Heart left ventricle (tissue), 16 donors: ENCODE data around the gene CAPRIN2. TPM values are rescaled to one million over a fixed set of nuclear protein-coding genes. Genes with fewer than 3 reads are reported as not detected.

Experiments used
- ATAC-seq, 4 donors: fragments of 200-7000 bp; cut with Tn5 transposase; one replicate each; pipeline ENCODE4 v1.9.1; 2020 to 2022; ENCODE audit warnings: moderate library complexity in 4 of 4, mild to moderate bottlenecking in 3 of 4, moderate number of reproducible peaks in 1 of 4
- DNase-seq, 5 donors: peaks; one replicate each; pipeline ENCODE4 v3.0.0-alpha.2; 2020
- H3K27ac ChIP-seq, 12 donors: fragments of 200-600 bp; sonication (generic) in 4 of 12; one replicate each; pipeline versions ENCODE4 v1.5.0 to v1.8.0; 2016 to 2022; ENCODE audit warnings: mild to moderate bottlenecking in 2 of 12
- H3K27me3 ChIP-seq, 9 donors: fragments of 200-600 bp; sonication (generic) in 2 of 9; one replicate each; pipeline versions ENCODE4 v1.5.1 to v1.8.0; 2016 to 2022; ENCODE audit warnings: mild to moderate bottlenecking in 3 of 9
- H3K36me3 ChIP-seq, 9 donors: fragments of 200-600 bp; sonication (generic) in 2 of 9; one replicate each; pipeline versions ENCODE4 v1.5.0 to v1.8.0; 2018 to 2022; ENCODE audit warnings: mild to moderate bottlenecking in 2 of 9
- H3K4me1 ChIP-seq, 12 donors: fragments of 200-600 bp; sonication (generic) in 4 of 12; one replicate each; pipeline versions ENCODE4 v1.5.0 to v1.8.0; 2016 to 2022; ENCODE audit warnings: mild to moderate bottlenecking in 3 of 12
- H3K4me3 ChIP-seq, 12 donors: fragments of 200-600 bp; sonication (generic) in 4 of 12; one replicate each; pipeline versions ENCODE4 v1.5.0 to v1.8.0; 2017 to 2022; ENCODE audit warnings: mild to moderate bottlenecking in 9 of 12, moderate library complexity in 4 of 12
- H3K9me3 ChIP-seq, 12 donors: fragments of 200-600 bp; sonication (generic) in 4 of 12; one replicate each; pipeline versions ENCODE4 v1.5.0 to v1.8.0; 2016 to 2022; ENCODE audit warnings: mild to moderate bottlenecking in 1 of 12
- CTCF ChIP-seq, 12 donors: fragments of 200-600 bp; sonication (generic) in 4 of 12; IDR thresholded peaks; one replicate each; pipeline versions ENCODE4 v1.5.0 to v1.8.0; 2018 to 2022; ENCODE audit warnings: antibody characterized with exemption in 12 of 12, mild to moderate bottlenecking in 5 of 12
- POLR2A ChIP-seq, 2 donors: fragments of 450-650 bp; IDR thresholded peaks; one replicate each; pipeline ENCODE4 v1.6.1; 2017; ENCODE audit warnings: antibody characterized with exemption in 2 of 2, mild to moderate bottlenecking in 2 of 2, moderate library complexity in 2 of 2
- WGBS, 4 donors: extraction: QIAGEN DNeasy Blood & Tissue Kit in 2 of 4; methylation state at CpG; one replicate each; pipeline versions ENCODE4 v1.1.5 to v1.1.7; 2013 to 2018; 5-methylcytosine and 5-hydroxymethylcytosine counted together
- intact Hi-C, 10 donors: fragments of 100-400 bp; cut with DNase I; formaldehyde crosslinking; loops; one replicate each; pipeline versions ENCODE4 v1.11.1 to v1.14.2; 2022
- polyA plus RNA-seq, 2 donors: library from polyadenylated mRNA; stranded (reverse); fragments of 200-250 nt; gene quantifications; one replicate each; pipeline ENCODE4 v1.2.3, GENCODE V29; 2013
- total RNA-seq, 9 donors: library from RNA; depleted of rRNA in 2 of 9; stranded (reverse); fragments of >200 nt in 2 of 9; fragmentation: NEBNext Ultra II Directional in 3 of 9; extraction: Animal tissue kit (Norgen Biotek cat#: 25700) in 3 of 9; gene quantifications; one replicate each; pipeline versions ENCODE4 v1.1.0 to v1.2.4, GENCODE V29; 2016 to 2023
- donor health status: ischemic (EF 13 %, LVEDD 7.1; RV severe dilation, severe dysfunction).
- donor health status: healthy with polysubstance abuse.
- donor health status: DM: no; HTN: yes; CAD: no.
- donor health status: DM: no; HTN: no; CAD: no.
- donor health status: ischemic (EF 25% LVEDD 6.9; RV normal size, moderate dysfunction).
- donor health status: ischemic (EF 25% LVEDD 5.7; RV mildly dilated, moderate dysfunction).
- donor health status: healthy.
- donor health status: DM: yes; HTN: yes; CAD: no.
- donor health status: ischemic (EF 35%, LVEDD 5.7; RV mildly dilated, moderate dysfunction).
- donor health status: nonischemic (EF 11% LVEDD 7.7; RV severe dilation, severe dysfunction).
- donor health status: DM: yes; HTN: yes; CAD: no.
- donor health status: PGD.
- donor health status: ischemic (EF 29% LVEDD 5.4; RV normal size, mild dysfunction).
- donor health status: nonischemic (EF 23%, LVEDD 6.1; RV moderate dilation, normal function).

The CAPRIN2 gene
- total and polyA plus RNA-seq, 11 donors: 9.9 to 33.6 (median 29.0) TPM

GRCh38 chr12:30719060-30719459, 35.7 kb downstream of the CAPRIN2 start:
- WGBS, 4 donors: 57 to 87% (median 76%) methylated on average over 1 of the region's 1 CpG
- no peak for ATAC-seq
- TF ChIP-seq POLR2A (IDR thresholded peaks at IDR 0.05): no peak
- TF ChIP-seq CTCF (IDR thresholded peaks at IDR 0.05): no peak
- no peaks in the 10 kb centered on the region for H3K4me1 ChIP-seq
- intact Hi-C loops: no loop called here
- no peaks in the 10 kb centered on the region for H3K27me3 ChIP-seq
- H3K9me3 ChIP-seq: no peaks in the 10 kb centered on the region
- no peak for DNase-seq
- H3K4me3 ChIP-seq: no peak overlapping the region
- peaks cover 0 to 98% (median 51%) of the 10 kb centered on the region in 9 donors for H3K36me3 ChIP-seq
- no peak overlapping the region for H3K27ac ChIP-seq

GRCh38 chr12:30707613-30708342, 47.0 kb downstream of the CAPRIN2 start:
- ATAC-seq: no peak
- whole genome bisulfite sequencing, 4 donors: 83 to 91% (median 88%) methylated on average over 10 of the region's 10 CpGs

GRCh38 chr12:30706476-30706875, 48.3 kb downstream of the CAPRIN2 start:
- intact Hi-C loops: no loop called here
- Histone ChIP-seq H3K27ac (no peak overlapping the region), H3K27me3 (no peaks in the 10 kb centered on the region), H3K36me3 (peaks cover 3 to 29% (median 28%) of the 10 kb centered on the region in 9 donors), H3K9me3 (no peaks in the 10 kb centered on the region), H3K4me3 (no peak overlapping the region), H3K4me1 (no peaks in the 10 kb centered on the region)
- TF ChIP-seq POLR2A (IDR thresholded peaks at IDR 0.05): no peak
- TF ChIP-seq CTCF (IDR thresholded peaks at IDR 0.05): no peak
- 92 to 100% (median 96%) methylated on average over 2 of the region's 2 CpGs for WGBS, 4 donors
- ATAC-seq (no peak), DNase-seq (no peak)

More at GRCh38 chr12:30707613-30708342, 47.0 kb downstream of the CAPRIN2 start:
- Histone ChIP-seq H3K27ac (no peak overlapping the region), H3K27me3 (no peaks in the 10 kb centered on the region), H3K4me3 (no peak overlapping the region), H3K9me3 (no peaks in the 10 kb centered on the region), H3K36me3 (peaks cover 3 to 42% (median 38%) of the 10 kb centered on the region in 9 donors), H3K4me1 (no peaks in the 10 kb centered on the region)
- no peak for TF ChIP-seq CTCF (IDR thresholded peaks at IDR 0.05)
- no peak for TF ChIP-seq POLR2A (IDR thresholded peaks at IDR 0.05)
- DNase-seq: no peak
- intact Hi-C loops: no loop called here

GRCh38 chr12:30701056-30701455, 53.7 kb downstream of the CAPRIN2 start:
- ATAC-seq: no peak
- no peak for DNase-seq
- TF ChIP-seq CTCF (IDR thresholded peaks at IDR 0.05): no peak
- TF ChIP-seq POLR2A (IDR thresholded peaks at IDR 0.05): no peak
- H3K27me3 ChIP-seq: no peaks in the 10 kb centered on the region
- H3K9me3 ChIP-seq: no peaks in the 10 kb centered on the region
- H3K27ac ChIP-seq: no peak overlapping the region
- intact Hi-C loops: loop anchor here in 1 of 10 donors (5.0 kb wide), 1 partner anchor 51 kb away; the partner anchor contains the start of gene CAPRIN2
- no peaks in the 10 kb centered on the region for H3K36me3 ChIP-seq
- H3K4me1 ChIP-seq: peaks cover 0 to 6% (median 4%) of the 10 kb centered on the region in 12 donors
- H3K4me3 ChIP-seq: no peak overlapping the region
